HEK293 (cell line): Measurements from ENCODE around the gene PVALEF.

Experiments
- CTCF ChIP-seq: fragments of 450-650 bp; formaldehyde crosslinking; IDR thresholded peaks from 2 replicates; pipeline ENCODE4 v1.5.1; 2016; ENCODE audit warnings: missing biosample characterization, missing genetic modification characterization
- GLI4 ChIP-seq: fragments of 450-650 bp; formaldehyde crosslinking; IDR thresholded peaks from 2 replicates; pipeline ENCODE4 v1.5.1; 2016; ENCODE audit warnings: missing biosample characterization, missing genetic modification characterization
- PBX3 ChIP-seq: sonication (generic); formaldehyde crosslinking; IDR thresholded peaks from 2 replicates; pipeline ENCODE4 v1.8.1; 2022; ENCODE audit warnings: mild to moderate bottlenecking, moderate library complexity, missing genetic modification reagents
- RBAK ChIP-seq: fragments of 450-650 bp; formaldehyde crosslinking; IDR thresholded peaks from 2 replicates; pipeline ENCODE4 v1.5.1; 2016; ENCODE audit warnings: missing biosample characterization, missing genetic modification characterization
- REST ChIP-seq: fragments of 450-650 bp; formaldehyde crosslinking; IDR thresholded peaks from 2 replicates; pipeline ENCODE4 v1.5.1; 2016; ENCODE audit warnings: missing biosample characterization, missing genetic modification characterization
- YY1 ChIP-seq: fragments of 450-650 bp; formaldehyde crosslinking; IDR thresholded peaks from 2 replicates; pipeline ENCODE4 v1.5.1; 2018; ENCODE audit warnings: missing biosample characterization, missing genetic modification characterization
- YY2 ChIP-seq: fragments of 450-650 bp; formaldehyde crosslinking; IDR thresholded peaks from 2 replicates; pipeline ENCODE4 v1.5.1; 2016; ENCODE audit warnings: missing biosample characterization, missing genetic modification characterization
- ZNF114 ChIP-seq: fragments of 450-650 bp; formaldehyde crosslinking; IDR thresholded peaks from 2 replicates; pipeline ENCODE4 v1.5.0; 2017; ENCODE audit warnings: missing biosample characterization, missing genetic modification characterization
- ZNF146 ChIP-seq: fragments of 450-650 bp; formaldehyde crosslinking; IDR thresholded peaks from 2 replicates; pipeline ENCODE4 v1.5.1; 2016; ENCODE audit warnings: missing biosample characterization, missing genetic modification characterization
- ZNF335 ChIP-seq: fragments of 450-650 bp; formaldehyde crosslinking; conservative IDR thresholded peaks from 2 replicates; pipeline ENCODE4 v1.5.1; 2016; ENCODE audit warnings: missing biosample characterization, missing genetic modification characterization
- TF ChIP-seq, protein P1 (sequence below): fragments of 450-650 bp; IDR thresholded peaks from 2 replicates; pipeline ENCODE4 v1.5.1; 2018; ENCODE audit warnings: missing biosample characterization, mild to moderate bottlenecking, missing genetic modification characterization

- TF ChIP-seq CTCF (no peak), ZNF335 (no peak), GLI4 (no peak), YY1 (tag by site-specific recombination) (no peak), RBAK (tag by site-specific recombination) (no peak), ZNF114 (tag by site-specific recombination) (no peak), PBX3 (CRISPR knock-in tag) (no peak), REST (tag by site-specific recombination) (no peak), ZNF146 (tag by site-specific recombination) (no peak), YY2 (no peak)
- TF ChIP-seq, protein P1, sequence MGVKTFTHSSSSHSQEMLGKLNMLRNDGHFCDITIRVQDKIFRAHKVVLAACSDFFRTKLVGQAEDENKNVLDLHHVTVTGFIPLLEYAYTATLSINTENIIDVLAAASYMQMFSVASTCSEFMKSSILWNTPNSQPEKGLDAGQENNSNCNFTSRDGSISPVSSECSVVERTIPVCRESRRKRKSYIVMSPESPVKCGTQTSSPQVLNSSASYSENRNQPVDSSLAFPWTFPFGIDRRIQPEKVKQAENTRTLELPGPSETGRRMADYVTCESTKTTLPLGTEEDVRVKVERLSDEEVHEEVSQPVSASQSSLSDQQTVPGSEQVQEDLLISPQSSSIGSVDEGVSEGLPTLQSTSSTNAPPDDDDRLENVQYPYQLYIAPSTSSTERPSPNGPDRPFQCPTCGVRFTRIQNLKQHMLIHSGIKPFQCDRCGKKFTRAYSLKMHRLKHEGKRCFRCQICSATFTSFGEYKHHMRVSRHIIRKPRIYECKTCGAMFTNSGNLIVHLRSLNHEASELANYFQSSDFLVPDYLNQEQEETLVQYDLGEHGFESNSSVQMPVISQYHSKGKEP (tag by site-specific recombination): no peak
Observed at GRCh38 chr17:81161972-81162371, 3.3 kb upstream of the PVALEF start.
